GM18507 (cell line): ENCODE measurements around the gene KDM6A.
"Not testable (repeated sequence)": the region's sequence is repeated elsewhere in the genome, so short reads cannot be mapped to it uniquely, and the experiment has no call there.

Source experiments
- DNase-seq: peaks from one replicate; pipeline ENCODE4 v3.0.0; 2011; ENCODE audit warnings: low read depth; ENCODE audit not compliant: insufficient read length; ENCODE audit errors: extremely low spot score
- FAIRE-seq: peaks from 2 replicates; lab custom pipeline; 2011; peaks lifted over from hg19 to GRCh38; lab: Jason Lieb, UNC

Gene KDM6A

DNA sequence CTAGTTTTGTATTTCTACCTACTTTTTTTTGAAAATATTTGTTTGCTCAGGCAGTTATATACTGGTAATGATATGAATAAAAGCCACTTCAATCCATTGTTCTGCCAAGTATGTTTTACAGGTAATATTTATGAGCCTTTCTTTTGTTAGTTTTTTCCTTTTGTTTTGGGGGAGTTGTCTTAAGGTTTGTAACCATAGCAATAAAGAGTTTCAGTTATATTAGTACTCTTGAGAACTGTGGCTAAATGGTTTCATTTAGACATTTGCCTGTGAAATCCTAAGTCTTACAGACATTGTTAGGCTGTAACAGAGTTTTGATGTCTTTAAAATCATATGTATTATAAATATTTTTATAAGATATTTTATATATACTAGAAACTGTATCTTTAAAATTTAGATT lies 177.6 kb downstream of the KDM6A start:
- no peak for DNase-seq
- FAIRE-seq = no peak

DNA sequence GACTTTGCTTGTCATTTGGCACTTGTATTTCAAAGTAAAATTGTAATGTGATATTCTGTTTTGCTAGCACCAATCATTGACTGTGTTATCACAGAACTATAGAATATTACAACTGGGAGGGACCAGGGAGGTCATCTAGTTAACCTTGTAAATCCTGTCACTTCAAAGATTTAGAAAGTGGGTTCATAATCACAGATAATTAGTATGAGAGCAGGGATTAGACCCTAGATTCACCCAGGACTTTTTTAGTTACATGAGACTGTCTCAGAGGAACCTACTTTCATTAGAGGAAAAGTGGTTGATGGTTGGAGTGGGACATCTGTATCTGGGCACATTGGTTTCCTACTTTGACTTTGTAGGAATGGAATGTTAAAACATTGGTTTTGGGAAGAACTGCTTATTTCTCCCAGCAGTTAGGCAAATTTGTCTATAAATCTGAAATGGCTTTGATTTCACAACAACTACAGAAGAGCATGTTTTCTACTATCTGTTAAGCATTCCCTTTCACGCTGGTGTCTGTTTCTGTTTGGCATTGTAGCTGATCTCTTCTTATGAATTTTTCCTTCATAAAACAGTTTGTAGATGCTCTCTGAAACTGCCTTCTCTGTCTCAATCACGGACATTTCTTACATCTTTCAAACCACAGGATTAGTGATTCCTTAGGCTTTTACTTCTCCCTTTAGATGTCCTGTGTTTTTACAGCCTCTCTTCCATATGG lies 183.6 kb downstream of the KDM6A start:
- FAIRE-seq = no peak
- no peak for DNase-seq

DNA sequence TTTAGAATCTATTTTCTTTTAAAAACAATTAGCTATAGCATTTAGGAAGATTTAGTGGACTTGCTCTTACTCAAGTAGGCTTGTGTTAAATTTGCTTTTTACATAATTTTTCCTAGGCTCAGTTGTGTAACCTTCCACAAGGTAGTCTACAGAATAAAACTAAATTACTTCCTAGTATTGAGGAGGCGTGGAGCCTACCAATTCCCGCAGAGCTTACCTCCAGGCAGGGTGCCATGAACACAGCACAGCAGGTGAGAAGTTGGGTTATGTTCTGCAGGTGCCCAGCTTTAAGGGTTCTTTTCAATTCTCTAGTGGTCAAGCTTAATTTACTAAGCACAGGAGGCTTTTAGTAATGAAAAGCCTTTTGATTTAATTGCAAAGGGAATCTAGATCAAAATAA lies 186.9 kb downstream of the KDM6A start:
- not testable (repeated sequence) for FAIRE-seq, DNase-seq

DNA sequence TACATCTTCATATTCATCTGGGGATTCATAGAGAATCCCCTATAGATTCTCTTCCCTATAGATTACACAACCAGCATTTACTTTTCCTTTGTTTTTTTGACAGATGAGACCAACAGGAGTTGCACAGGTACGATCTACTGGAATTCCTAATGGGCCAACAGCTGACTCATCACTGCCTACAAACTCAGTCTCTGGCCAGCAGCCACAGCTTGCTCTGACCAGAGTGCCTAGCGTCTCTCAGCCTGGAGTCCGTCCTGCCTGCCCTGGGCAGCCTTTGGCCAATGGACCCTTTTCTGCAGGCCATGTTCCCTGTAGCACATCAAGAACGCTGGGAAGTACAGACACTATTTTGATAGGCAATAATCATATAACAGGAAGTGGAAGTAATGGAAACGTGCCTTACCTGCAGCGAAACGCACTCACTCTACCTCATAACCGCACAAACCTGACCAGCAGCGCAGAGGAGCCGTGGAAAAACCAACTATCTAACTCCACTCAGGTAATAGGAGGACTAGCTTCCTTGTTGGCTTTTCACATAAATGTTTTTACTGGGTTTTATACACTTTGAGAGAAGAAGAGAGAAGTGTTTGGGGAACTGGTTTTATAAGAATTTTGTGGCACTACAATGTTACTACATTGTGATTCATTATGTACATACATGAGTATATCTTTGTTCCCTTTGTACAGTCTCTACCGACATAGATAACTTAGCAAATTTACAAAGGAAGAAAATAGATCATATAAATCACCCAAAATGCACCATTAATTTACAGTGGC lies 190.5 kb downstream of the KDM6A start:
- FAIRE-seq = no peak

DNA sequence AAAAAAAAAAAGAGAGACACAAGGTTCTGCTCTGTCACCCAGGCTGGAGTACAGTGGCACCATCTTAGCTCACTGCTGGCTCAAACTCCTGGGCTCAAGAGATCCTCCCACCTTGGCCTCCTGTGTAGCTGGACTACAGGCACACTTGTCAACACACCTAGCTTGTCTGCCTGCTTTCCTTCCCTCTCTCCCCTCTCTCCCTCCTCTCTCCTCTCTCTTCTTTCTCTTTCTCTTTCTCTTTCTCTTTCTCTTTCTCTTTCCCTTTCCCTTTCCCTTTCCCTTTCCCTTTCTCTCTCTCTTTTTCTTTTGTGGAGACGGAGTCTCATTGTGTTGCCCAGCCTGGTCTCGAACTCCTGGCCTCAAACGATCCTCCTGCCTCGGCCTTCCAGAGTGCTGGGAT lies 195.6 kb downstream of the KDM6A start:
- DNase-seq = no peak
- peak; percentile 42 for FAIRE-seq

More for the DNA sequence above, 190.5 kb downstream of the KDM6A start:
- DNase-seq = no peak

DNA sequence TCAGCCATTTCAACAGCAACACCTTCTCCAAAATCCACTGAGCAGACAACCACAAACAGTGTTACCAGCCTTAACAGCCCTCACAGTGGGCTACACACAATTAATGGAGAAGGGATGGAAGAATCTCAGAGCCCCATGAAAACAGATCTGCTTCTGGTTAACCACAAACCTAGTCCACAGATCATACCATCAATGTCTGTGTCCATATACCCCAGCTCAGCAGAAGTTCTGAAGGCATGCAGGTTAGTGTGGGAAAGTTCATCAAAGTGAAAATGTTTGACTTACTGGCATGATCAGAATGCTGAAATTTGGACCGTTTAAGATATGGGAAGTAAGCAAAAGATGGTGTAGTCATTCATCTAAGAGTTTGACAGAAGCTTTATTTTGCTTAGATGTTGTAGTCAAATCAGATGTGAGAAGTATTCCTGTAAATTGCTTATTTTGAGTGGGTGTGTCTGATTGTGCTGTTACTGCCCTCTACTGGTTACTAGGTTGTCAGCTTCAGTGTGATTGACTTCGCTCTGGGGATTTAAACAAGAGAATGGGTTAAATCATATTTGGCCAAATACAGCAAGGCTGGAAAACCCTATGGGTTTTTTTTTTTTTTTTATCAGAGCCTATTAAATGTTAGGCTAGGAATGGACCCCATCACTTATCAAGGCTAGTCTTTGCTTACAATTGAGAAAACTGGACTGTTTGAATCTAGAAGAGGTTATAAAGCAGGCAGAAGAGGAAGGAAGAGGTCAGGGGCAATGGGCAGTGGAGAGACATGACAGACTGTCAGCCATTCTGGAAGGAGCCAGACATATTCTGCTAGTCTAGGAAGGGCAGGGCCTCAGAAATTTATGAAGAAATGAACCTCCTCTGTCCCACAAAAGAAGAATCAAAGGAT lies 197.4 kb downstream of the KDM6A start:
- peak; percentile 78 for FAIRE-seq
- DNase-seq = no peak

DNA sequence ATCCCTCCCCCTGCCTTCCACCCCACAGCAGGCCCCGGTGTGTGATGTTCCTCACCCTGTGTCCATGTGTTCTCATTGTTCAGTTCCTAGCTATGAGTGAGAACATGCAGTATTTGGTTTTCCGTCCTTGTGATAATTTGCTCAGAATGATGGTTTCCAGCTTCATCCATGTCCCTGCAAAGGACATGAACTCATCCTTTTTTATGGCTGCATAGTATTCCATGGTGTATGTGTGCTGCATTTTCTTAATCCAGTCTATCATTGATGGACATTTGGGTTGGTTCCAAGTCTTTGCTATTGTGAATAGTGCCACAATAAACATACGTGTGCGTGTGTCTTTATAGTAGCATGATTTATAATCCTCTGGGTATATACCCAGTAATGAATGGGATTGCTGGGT lies 200.0 kb downstream of the KDM6A start:
- not testable (repeated sequence) for FAIRE-seq, DNase-seq

DNA sequence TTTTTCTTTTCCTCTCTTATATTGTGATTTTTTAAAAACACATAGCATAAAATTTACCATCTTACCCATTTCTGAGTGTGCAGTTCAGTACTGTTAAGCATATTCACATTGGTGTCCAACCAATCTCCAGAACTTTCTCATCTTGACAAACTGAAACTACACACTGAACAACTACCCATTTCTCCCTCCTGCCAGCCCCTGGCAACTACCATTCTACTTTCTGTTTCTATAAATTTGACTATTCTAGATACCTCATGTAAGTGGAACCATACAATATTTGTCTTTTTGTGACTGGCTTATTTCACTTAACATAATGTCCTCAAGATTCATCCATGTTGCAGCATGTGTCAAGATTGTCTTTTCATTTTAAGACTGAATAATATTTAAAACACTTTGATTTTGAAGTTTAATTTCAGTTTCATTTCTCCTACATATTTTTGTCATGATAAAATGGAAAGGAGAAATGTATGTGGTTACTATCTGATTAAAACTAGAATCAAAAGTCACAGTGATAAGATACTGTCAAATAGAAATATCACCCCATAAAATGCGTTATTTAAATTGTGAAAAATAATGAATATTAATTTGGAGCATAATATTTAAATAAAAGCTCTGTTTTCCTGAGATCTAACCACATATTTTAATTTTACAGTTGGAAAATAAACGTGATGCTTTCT lies 204.9 kb downstream of the KDM6A start:
- DNase-seq (no peak), FAIRE-seq (peak; percentile 84)

DNA sequence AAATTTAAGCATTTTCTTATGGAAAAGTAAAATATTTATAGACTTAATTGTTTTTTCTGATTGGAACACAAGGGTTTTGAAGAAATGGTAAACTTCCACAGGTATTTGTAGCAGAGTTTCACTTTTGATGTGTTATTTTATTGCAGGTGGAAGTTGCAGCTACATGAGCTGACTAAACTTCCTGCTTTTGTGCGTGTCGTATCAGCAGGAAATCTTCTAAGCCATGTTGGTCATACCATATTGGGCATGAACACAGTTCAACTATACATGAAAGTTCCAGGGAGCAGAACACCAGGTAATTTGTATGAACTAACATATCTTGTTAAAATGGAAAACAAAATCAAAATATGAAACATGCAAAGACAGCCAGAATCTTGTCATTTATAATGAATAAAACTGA lies 210.3 kb downstream of the KDM6A start:
- peak; percentile 46 for FAIRE-seq

DNA sequence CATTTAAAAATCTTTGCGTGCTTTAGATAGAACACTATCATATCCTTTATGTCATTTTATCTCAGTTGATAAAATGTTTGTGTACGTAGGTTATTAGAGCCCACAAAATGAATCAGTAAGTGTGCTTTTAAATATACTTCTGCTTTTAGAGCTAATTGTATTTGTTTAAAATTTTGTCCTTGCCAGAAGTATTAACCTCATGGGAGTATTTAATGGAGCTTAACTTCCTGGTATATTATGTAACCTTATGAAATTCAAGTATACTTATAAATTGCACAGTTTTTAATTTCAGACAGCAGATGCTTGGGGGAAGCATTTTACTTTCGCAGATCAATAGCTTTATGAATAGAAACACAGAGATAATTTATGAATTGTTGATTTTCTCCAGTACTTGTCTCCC lies 237.5 kb downstream of the KDM6A start:
- no peak for DNase-seq
- FAIRE-seq = no peak

More for the DNA sequence above, 210.3 kb downstream of the KDM6A start:
- no peak for DNase-seq

DNA sequence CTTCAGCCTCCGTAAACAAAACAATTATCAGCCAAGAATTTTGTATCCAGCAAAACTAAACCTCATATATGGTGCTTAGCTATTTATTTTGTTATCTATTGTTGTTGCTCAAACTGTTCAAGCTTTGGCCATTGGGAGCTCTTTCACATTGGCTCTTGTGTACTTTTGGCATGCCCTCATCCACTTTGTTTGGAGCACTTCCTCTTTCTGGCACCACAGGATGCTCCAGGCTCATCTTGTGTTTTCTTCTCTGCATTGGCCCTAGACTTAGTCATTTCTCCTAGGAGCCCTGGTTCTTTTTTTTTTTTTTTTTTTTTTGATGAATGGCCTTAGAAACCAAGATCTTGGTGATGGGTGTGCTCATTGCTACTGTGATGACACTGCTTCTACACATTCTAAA lies 253.2 kb downstream of the KDM6A start:
- no peak for DNase-seq

DNA sequence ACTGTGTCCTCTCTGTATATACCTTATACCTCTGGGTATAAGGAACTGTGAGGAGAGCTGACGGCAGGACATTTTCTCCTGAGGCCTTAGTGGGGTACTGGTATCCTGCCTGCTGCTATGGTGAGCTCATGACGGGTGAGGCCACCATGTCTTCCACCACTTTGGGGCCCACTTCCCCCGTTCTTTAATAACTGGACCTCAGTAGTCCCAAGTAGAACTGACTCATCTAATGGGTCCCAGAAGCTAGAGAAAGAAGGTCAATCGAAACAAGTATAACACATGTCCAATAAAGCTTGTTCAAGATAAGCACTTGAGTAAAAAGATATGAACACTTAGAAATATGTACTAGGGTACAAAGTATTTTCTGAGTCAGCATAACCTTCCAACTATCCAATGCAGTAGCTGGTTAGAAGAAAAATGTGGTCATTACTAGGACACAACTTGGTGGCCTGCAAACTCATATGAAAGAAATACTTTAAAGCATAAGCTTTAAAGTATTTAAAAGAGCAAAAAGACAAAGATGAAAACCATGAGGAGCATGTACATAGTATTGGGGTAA lies 256.0 kb downstream of the KDM6A start:
- FAIRE-seq = no peak
- DNase-seq = no peak

More for the DNA sequence above, 253.2 kb downstream of the KDM6A start:
- FAIRE-seq = no peak

DNA sequence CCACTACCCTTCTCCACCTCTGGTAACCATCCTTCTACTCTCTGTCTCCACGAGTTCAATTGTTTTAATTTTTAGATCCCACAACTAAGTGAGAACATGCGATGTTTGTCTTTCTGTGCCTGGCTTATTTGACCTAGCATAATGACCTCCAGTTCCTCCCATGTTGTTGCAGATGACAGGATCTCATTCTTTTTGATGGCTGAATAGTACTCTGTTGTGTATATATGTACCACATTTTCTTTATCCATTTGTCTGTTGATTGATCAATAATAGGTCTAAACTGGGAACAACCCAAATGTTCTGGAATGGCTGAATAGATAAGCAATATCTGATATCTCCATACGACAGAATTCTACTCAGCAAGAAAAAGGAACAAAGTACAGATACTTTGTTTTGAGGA lies 260.5 kb downstream of the KDM6A start:
- FAIRE-seq (no peak), DNase-seq (no peak)

DNA sequence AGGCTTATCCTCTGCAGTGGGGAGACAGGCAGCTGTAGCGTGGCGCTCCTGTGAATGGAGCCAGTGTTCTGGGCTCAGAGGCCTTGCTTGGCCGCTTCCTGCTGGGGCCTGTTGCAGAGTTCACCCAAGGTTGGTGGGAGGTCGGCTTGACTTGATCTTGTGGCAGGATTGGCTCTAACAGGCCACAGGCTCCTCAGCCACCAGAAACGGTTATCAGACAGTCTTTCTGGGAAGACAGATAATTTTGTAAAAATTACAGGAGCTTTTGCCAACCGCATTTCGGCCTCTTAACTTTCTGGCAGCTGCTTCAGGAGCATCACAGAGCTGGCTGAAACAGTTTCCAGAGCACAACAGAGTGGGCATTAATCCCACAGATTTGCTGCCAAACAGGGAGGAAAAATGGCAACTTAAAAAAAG lies 261.3 kb downstream of the KDM6A start:
- no peak for FAIRE-seq
- no peak for DNase-seq

DNA sequence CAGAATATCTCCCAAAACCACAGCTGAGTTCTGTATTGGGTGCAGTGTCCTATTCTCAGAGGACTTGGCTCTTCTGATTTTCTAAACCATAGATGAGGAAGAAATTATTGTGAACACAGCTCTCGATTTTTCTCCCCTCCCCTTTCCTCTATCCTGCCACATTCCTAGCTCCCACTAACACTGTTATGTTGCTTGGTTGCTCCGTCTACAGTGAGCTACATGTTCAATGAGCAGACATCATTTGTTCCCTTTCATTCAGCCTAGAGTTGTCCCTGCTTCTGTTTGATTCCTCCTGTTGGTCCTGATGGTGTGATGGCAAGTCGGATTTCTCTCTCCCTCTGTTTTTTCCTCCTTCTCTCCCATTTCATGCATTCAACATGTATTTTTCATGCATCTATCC lies 261.8 kb downstream of the KDM6A start:
- no peak for FAIRE-seq
- DNase-seq = no peak

DNA sequence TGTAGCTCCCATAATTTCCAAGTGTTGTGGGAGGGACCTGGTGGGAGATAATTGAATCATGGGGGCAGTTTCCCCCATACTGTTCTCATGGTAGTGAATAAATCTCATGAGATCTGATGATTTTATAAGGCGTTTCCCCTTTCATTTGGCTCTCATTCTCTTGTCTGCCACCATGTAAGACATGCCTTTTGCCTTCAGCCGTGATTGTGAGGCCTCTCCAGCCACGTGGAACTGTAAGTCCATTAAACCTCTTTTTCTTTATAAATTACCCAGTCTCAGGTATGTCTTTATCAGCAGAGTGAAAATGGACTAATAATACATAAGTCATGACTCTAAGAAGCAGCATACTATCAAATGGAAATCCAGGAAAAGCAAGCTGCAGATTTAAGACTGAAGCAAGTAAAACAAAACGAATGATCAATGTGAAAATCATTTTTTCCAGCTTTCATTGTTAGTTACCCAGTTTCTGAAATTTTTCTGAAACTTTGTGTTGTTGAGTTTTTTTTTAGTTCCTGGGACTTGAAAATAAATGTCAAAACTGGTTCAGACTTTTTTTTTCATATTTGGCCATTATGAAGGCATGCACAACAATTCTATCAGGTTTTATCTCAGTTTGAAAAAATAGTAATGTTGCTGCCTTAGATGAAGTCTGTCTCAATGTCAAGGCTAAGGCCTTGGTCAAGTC lies 262.5 kb downstream of the KDM6A start:
- not testable (repeated sequence) for FAIRE-seq, DNase-seq

DNA sequence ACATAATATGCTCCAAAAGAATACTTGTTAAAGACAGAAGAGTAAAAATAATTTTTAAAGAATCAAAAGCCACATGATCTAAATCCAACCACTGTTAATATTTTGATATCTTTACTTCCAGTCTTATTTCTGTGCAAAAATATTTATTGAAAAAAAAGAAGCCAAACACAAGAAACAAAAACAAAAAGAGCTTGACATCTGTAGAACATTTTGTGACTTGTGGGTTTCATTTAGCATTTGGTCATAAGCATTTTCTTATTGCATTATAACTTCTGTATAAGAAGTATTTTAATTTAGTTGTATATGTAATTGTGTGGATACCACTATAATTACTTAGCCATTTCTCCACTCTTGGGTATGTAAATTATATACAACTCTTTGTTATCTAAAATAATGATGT lies 264.5 kb downstream of the KDM6A start:
- no peak for DNase-seq
- FAIRE-seq = no peak

DNA sequence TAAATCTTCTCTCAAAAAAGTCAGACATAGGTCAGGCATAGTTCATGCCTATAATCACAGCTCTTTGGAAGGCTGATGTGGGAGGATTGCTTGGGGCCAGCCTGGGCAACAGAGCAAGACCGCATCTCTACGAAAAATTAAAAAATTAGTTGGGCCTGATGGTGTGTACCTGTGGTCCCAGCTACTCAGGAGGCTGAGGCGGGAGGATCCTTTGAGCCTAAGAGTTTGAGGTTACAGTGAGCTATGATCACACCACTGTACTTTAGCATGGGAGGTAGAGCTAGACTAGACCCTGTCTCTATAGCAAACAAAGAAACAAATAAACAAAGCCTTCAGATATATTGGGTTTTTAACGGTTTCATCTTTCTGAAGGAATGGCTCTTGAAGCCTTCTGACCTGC lies 265.5 kb downstream of the KDM6A start:
- FAIRE-seq (no peak), DNase-seq (no peak)

DNA sequence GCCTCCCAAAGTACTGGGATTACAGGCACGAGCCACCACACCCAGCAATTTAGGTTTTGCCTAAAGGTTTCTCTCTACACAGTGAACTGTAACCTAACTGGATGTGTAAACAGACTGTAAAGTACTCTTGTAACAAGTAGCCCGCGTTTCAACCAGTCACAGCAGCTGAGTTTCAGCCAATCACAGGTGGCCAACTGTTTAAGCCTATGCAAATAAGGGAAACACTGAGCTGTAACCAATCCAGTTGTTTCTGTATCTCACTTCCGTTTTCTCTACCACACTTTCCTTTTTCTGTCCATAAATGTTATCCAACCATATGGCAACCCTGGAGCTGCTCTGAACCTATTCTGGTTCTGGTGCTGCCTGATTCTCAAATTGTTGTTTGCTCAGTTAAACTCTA lies 267.8 kb downstream of the KDM6A start:
- FAIRE-seq = peak; percentile 38
- DNase-seq = no peak
